ACC112 (cell line): ENCODE data around the gene RHOXF1.
"Not testable (repeated sequence)": the region's sequence is repeated elsewhere in the genome, so short reads cannot be mapped to it uniquely, and the experiment has no call there.

ENCODE experiments used
- H2AFZ ChIP-seq: fragments of 200-600 bp; sonication (generic); one replicate; pipeline ENCODE4 v1.6.0; 2017; ENCODE audit warnings: antibody characterized with exemption, low read length; ENCODE audit not compliant: unreplicated experiment
- H3K27ac ChIP-seq: fragments of 200-600 bp; sonication (generic); 2 replicates; pipeline ENCODE4 v1.5.1; 2014; ENCODE audit warnings: low read depth, mild to moderate bottlenecking, antibody characterized with exemption, low read length, moderate library complexity
- H3K27me3 ChIP-seq: fragments of 200-600 bp; sonication (generic); 2 replicates; pipeline ENCODE4 v1.6.1; 2014; ENCODE audit warnings: mild to moderate bottlenecking, antibody characterized with exemption, low read length, moderate library complexity, mixed read lengths; ENCODE audit not compliant: insufficient read depth
- H3K36me3 ChIP-seq: fragments of 200-600 bp; sonication (generic); 2 replicates; pipeline ENCODE4 v1.6.1; 2016; ENCODE audit warnings: mild to moderate bottlenecking, antibody characterized with exemption, low read length, moderate library complexity, mixed read lengths; ENCODE audit not compliant: insufficient read depth
- H3K4me1 ChIP-seq: fragments of 200-600 bp; sonication (generic); one replicate; pipeline ENCODE4 v1.6.1; 2016; ENCODE audit warnings: low read length, mixed read lengths; ENCODE audit not compliant: insufficient read depth, unreplicated experiment, control insufficient read depth
- H3K4me3 ChIP-seq: fragments of 200-600 bp; sonication (generic); 2 replicates; pipeline ENCODE4 v1.5.1; 2014; ENCODE audit warnings: mild to moderate bottlenecking, low read depth, low read length
- H3K79me2 ChIP-seq: fragments of 200-600 bp; sonication (generic); one replicate; pipeline ENCODE4 v1.6.0; 2016; ENCODE audit warnings: low read length; ENCODE audit not compliant: control insufficient read depth, unreplicated experiment, insufficient read depth

RHOXF1 gene

GRCh38 chrX:120115438-120115963 is at the start of gene RHOXF1:
Gene RHOXF1 (minus strand): TSS chrX:120115913. CDS start chrX:120115862, 51 bp downstream.
- Histone ChIP-seq H3K79me2 (no peaks in the 10 kb centered on the region), H3K4me3 (no peak within 1 kb of the TSS), H3K4me1 (peaks cover 10% of the 10 kb centered on the region), H2AFZ (no peak within 1 kb of the TSS), H3K27ac (no peak within 1 kb of the TSS), H3K36me3 (no peaks in the 10 kb centered on the region), H3K27me3 (no peaks in the 10 kb centered on the region)

DNA sequence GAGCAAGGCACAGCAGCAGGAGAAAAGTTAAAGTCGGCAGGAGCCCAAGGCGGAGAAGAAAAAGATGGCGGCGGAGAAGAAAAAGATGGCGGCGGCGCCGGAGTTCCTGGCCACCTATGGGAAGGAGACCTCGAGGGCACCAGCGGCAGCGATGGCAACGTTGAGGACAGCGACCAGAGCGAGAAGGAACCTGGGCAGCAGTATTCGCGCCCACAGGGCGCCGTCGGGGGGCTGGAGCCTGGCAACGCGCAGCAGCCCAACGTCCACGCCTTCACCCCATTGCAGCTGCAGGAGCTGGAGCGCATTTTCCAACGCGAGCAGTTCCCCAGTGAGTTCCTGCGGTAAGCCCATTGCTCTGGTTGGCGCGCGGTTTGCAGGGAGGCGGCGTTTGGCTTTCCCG is 43.4 kb upstream of the RHOXF1 start:
- H3K27ac ChIP-seq, H3K4me3 ChIP-seq, H3K4me1 ChIP-seq, H3K79me2 ChIP-seq, H3K36me3 ChIP-seq, H3K27me3 ChIP-seq, H2AFZ ChIP-seq: not testable (repeated sequence)

- not testable (repeated sequence) for H3K27ac ChIP-seq, H3K36me3 ChIP-seq, H2AFZ ChIP-seq, H3K79me2 ChIP-seq, H3K4me1 ChIP-seq, H3K4me3 ChIP-seq, H3K27me3 ChIP-seq
Observed at GRCh38 chrX:120158313-120158712, 42.6 kb upstream of the RHOXF1 start, which contains the start of gene RHOXF2. Gene RHOXF2 (plus strand): TSS chrX:120158613. CDS start chrX:120158751, 138 bp downstream.

- H3K4me3 ChIP-seq, H3K79me2 ChIP-seq, H3K27ac ChIP-seq, H2AFZ ChIP-seq, H3K36me3 ChIP-seq, H3K4me1 ChIP-seq, H3K27me3 ChIP-seq: not testable (repeated sequence)
Observed at GRCh38 chrX:120150109-120150744, 34.5 kb upstream of the RHOXF1 start.

GRCh38 chrX:120147537-120147936 is 31.8 kb upstream of the RHOXF1 start:
- H3K4me1 ChIP-seq: no peaks in the 10 kb centered on the region
- H3K36me3 ChIP-seq: no peaks in the 10 kb centered on the region
- H3K27me3 ChIP-seq: no peaks in the 10 kb centered on the region
- no peaks in the 10 kb centered on the region for H3K79me2 ChIP-seq
- H3K27ac ChIP-seq: no peak overlapping the region
- no peak overlapping the region for H3K4me3 ChIP-seq
- no peak overlapping the region for H2AFZ ChIP-seq

- H3K27ac ChIP-seq, H3K27me3 ChIP-seq, H3K4me3 ChIP-seq: not testable (repeated sequence)
Observed at GRCh38 chrX:120146323-120146722, 30.6 kb upstream of the RHOXF1 start.

GRCh38 chrX:120145295-120145925 is 29.7 kb upstream of the RHOXF1 start:
- Histone ChIP-seq H3K27me3 (no peaks in the 10 kb centered on the region), H3K4me3 (no peak overlapping the region), H2AFZ (no peak overlapping the region), H3K36me3 (no peaks in the 10 kb centered on the region), H3K79me2 (no peaks in the 10 kb centered on the region), H3K4me1 (no peaks in the 10 kb centered on the region), H3K27ac (no peak overlapping the region)

More at GRCh38 chrX:120146323-120146722, 30.6 kb upstream of the RHOXF1 start:
- H2AFZ ChIP-seq, H3K79me2 ChIP-seq, H3K36me3 ChIP-seq, H3K4me1 ChIP-seq: not testable (repeated sequence)

DNA sequence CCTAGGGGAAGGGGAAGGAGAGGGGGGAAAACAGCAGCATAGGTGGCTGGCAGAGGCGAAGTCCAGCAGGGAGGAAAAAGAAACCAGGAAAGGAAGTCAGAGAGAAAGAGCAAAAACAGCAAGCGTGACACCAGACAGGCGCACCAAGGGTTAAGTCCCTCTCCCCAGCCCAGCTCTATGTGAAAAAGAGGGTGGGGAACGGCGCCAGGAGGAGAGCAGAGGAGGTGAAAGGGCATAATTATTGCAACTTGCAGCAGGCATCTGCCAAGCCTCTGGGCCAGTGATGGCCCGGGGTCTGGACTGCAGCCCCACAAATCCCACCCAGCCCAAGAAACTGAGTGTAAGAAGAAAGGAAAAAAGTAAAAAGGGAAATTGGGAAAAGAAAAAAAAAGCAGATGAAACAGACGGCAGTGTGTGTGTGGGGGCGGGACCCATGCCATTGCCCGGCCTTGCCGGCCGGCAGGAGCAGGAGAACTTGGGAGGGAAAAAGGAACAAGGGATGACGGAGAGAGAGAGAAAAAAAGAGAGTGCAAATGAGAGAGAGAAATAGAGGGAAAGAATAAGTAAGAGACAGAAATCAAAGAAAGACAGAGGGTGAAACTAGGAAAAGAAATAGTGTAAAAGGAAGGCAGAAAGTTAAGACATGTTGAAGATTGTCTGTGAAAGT is 28.6 kb upstream of the RHOXF1 start:
- no peak overlapping the region for H2AFZ ChIP-seq
- H3K36me3 ChIP-seq: no peaks in the 10 kb centered on the region
- H3K4me3 ChIP-seq: peak overlapping the region; percentile 9; the same call in 1 of the 2 replicates
- H3K27ac ChIP-seq: no peak overlapping the region
- H3K79me2 ChIP-seq: no peaks in the 10 kb centered on the region
- H3K4me1 ChIP-seq: no peaks in the 10 kb centered on the region
- no peaks in the 10 kb centered on the region for H3K27me3 ChIP-seq

- no peaks in the 10 kb centered on the region for H3K79me2 ChIP-seq
- H3K4me3 ChIP-seq: no peak overlapping the region
- no peak overlapping the region for H2AFZ ChIP-seq
- no peaks in the 10 kb centered on the region for H3K27me3 ChIP-seq
- no peaks in the 10 kb centered on the region for H3K4me1 ChIP-seq
- no peaks in the 10 kb centered on the region for H3K36me3 ChIP-seq
- no peak overlapping the region for H3K27ac ChIP-seq
Observed at GRCh38 chrX:120140293-120140981, 24.7 kb upstream of the RHOXF1 start.

- Histone ChIP-seq H3K27ac (no peak overlapping the region), H3K4me3 (no peak overlapping the region), H3K79me2 (no peaks in the 10 kb centered on the region), H2AFZ (no peak overlapping the region), H3K27me3 (no peaks in the 10 kb centered on the region), H3K4me1 (no peaks in the 10 kb centered on the region), H3K36me3 (no peaks in the 10 kb centered on the region)
Observed at GRCh38 chrX:120137439-120137838, 21.7 kb upstream of the RHOXF1 start.
